GM23338 (cell line): ENCODE data around the gene FKBP2.

ENCODE experiments used
- CREB1 ChIP-seq: fragments of 250-450 bp; sonication (Bioruptor Pico); IDR thresholded peaks from 2 replicates; pipeline ENCODE4 v1.5.0; 2020; ENCODE audit warnings: low read depth, mild to moderate bottlenecking, moderate library complexity
- CTCF ChIP-seq, 2 experiments: fragments of 200-600 bp in 1 of 2; sonication (generic) in 1 of 2; conservative IDR thresholded peaks; 2 replicates each; pipeline versions ENCODE4 v1.5.1 to v1.6.1; 2016 to 2017; ENCODE audit warnings: antibody characterized with exemption in 2 of 2, low read depth in 2 of 2, mild to moderate bottlenecking in 2 of 2, moderate library complexity in 1 of 2
- ETS1 ChIP-seq: IDR thresholded peaks from 2 replicates; pipeline ENCODE4 v1.6.1; 2016; ENCODE audit warnings: antibody characterized with exemption
- EZH2 ChIP-seq: fragments of 200-600 bp; sonication (generic); IDR thresholded peaks from one replicate; pipeline ENCODE4 v1.8.0; 2017; ENCODE audit warnings: antibody characterized with exemption, mild to moderate bottlenecking, low read depth; ENCODE audit not compliant: unreplicated experiment
- JUNB ChIP-seq: IDR thresholded peaks from one replicate; pipeline ENCODE4 v1.6.1; 2016; ENCODE audit warnings: antibody characterized with exemption; ENCODE audit not compliant: unreplicated experiment
- POLR2AphosphoS5 ChIP-seq: IDR thresholded peaks from 2 replicates; pipeline ENCODE4 v1.6.1; 2016; ENCODE audit warnings: antibody characterized with exemption, low read depth
- REST ChIP-seq: IDR thresholded peaks from one replicate; pipeline ENCODE4 v1.6.1; 2018; ENCODE audit warnings: antibody characterized with exemption; ENCODE audit not compliant: unreplicated experiment
- STAT1 ChIP-seq: IDR thresholded peaks from one replicate; pipeline ENCODE4 v1.6.1; 2016; ENCODE audit warnings: antibody characterized with exemption; ENCODE audit not compliant: unreplicated experiment

GRCh38 chr11:64246871-64247728, 6.2 kb downstream of the FKBP2 start, which contains the start of gene PPP1R14B:
- TF ChIP-seq EZH2 (no peak), CTCF (conservative IDR thresholded peaks at IDR 0.05; ENCODE audit: low read depth in 2 of 2) (no peak), POLR2AphosphoS5 (peak; percentile 59), ETS1 (0 out of 2 replicates have a peak, but pooled peaks have one; percentile 63), REST (no peak), STAT1 (no peak), JUNB (no peak), CREB1 (CRISPR knock-in tag) (no peak; the same call in 1 of the 2 replicates)
